Myocyte (in vitro differentiated cells): ENCODE measurements around the gene PMM1. TPM values are rescaled to one million over a fixed set of nuclear protein-coding genes. Genes with fewer than 3 reads are reported as not detected.
"Not testable (repeated sequence)": the region's sequence is repeated elsewhere in the genome, so short reads cannot be mapped to it uniquely, and the experiment has no call there.

Source experiments
- DNase-seq: peaks from one replicate; pipeline ENCODE4 v3.0.0-alpha.2; 2012; ENCODE audit warnings: low read depth
- polyA plus RNA-seq: library from polyadenylated mRNA; unstranded; fragments of >200 nt; gene quantifications from one replicate; pipeline ENCODE4 v1.2.1, GENCODE V29; 2012; ENCODE audit warnings: missing spikeins
- total RNA-seq: library from RNA; depleted of rRNA; stranded (reverse); fragments of >200 nt; gene quantifications from 2 replicates; pipeline ENCODE4 v1.2.3, GENCODE V29; 2014

PMM1 gene
- total RNA-seq: 14.5 and 22.9 TPM in 2 replicates
- polyA plus RNA-seq: 72.9 TPM

- peak; percentile 100 for DNase-seq
These were observed at the start of gene PMM1 for GRCh38 chr22:41589391-41590241. Gene PMM1, minus strand, starts transcription at chr22:41589840. Its CDS starts 35 bp downstream, at chr22:41589805.

- DNase-seq: no peak
These were observed 49.1 kb upstream of the PMM1 start for GRCh38 chr22:41638748-41639147.

- no peak for DNase-seq
These were observed 48.5 kb upstream of the PMM1 start for GRCh38 chr22:41638124-41638523.

GRCh38 chr22:41637623-41638022 is 48.0 kb upstream of the PMM1 start:
- DNase-seq: not testable (repeated sequence)

- peak; percentile 61 for DNase-seq
These were observed 46.8 kb upstream of the PMM1 start for GRCh38 chr22:41636467-41636866.

- DNase-seq: not testable (repeated sequence)
These were observed 45.0 kb upstream of the PMM1 start for GRCh38 chr22:41634610-41635009.

GRCh38 chr22:41631615-41632014 is 42.0 kb upstream of the PMM1 start:
- not testable (repeated sequence) for DNase-seq

GRCh38 chr22:41631115-41631514 is 41.5 kb upstream of the PMM1 start:
- DNase-seq: not testable (repeated sequence)

GRCh38 chr22:41625577-41625976 is 35.9 kb upstream of the PMM1 start:
- DNase-seq: no peak

GRCh38 chr22:41621911-41622179 is 32.2 kb upstream of the PMM1 start:
- DNase-seq: no peak

GRCh38 chr22:41621099-41621910 is 31.7 kb upstream of the PMM1 start, which contains the start of gene XRCC6:
Gene XRCC6, plus strand, starts transcription at chr22:41621295. Its CDS starts 710 bp downstream, at chr22:41622005.
- DNase-seq: peak; percentile 99

GRCh38 chr22:41620589-41621098 is 31.0 kb upstream of the PMM1 start, which contains the start of gene DESI1:
Gene DESI1, minus strand, starts transcription at chr22:41621043. Its CDS starts 204 bp downstream, at chr22:41620839.
- no peak for DNase-seq

GRCh38 chr22:41619979-41620588 is 30.4 kb upstream of the PMM1 start:
- peak; percentile 7 for DNase-seq

- DNase-seq: no peak
These were observed 23.8 kb upstream of the PMM1 start for GRCh38 chr22:41613456-41613855.

- no peak for DNase-seq
These were observed 23.1 kb upstream of the PMM1 start for GRCh38 chr22:41612603-41613306.

- no peak for DNase-seq
These were observed 18.7 kb upstream of the PMM1 start for GRCh38 chr22:41608386-41608785.

- peak; percentile 37 for DNase-seq
These were observed 14.3 kb upstream of the PMM1 start for GRCh38 chr22:41603873-41604332.

- no peak for DNase-seq
These were observed 11.3 kb upstream of the PMM1 start for GRCh38 chr22:41600976-41601375.

GRCh38 chr22:41598891-41599635 is 9.4 kb upstream of the PMM1 start:
- DNase-seq: no peak

- peak; percentile 68 for DNase-seq
These were observed 8.4 kb upstream of the PMM1 start for GRCh38 chr22:41598081-41598480.
